Ovary (tissue), 3 donors: Measurements from ENCODE around the gene KIAA1217.

Experiments used
- EP300 ChIP-seq: sonication (generic); formaldehyde crosslinking; IDR thresholded peaks from one replicate; pipeline ENCODE4 v1.6.1; 2017; ENCODE audit warnings: antibody characterized with exemption
- POLR2A ChIP-seq: fragments of 450-650 bp; IDR thresholded peaks from one replicate; pipeline ENCODE4 v1.6.1; 2017; ENCODE audit warnings: antibody characterized with exemption, mild to moderate bottlenecking, moderate library complexity
- TF ChIP-seq, protein P1 (sequence below), 3 donors: fragments of 450-650 bp in 2 of 3; fragments of 200-600 bp in 1 of 3; IDR thresholded peaks; one replicate each; pipeline versions ENCODE4 v1.5.1 to v1.8.0; 2016 to 2022; ENCODE audit warnings: antibody characterized with exemption in 3 of 3, mild to moderate bottlenecking in 1 of 3
- donor health status: DM: no; HTN: no; CAD: no.

DNA sequence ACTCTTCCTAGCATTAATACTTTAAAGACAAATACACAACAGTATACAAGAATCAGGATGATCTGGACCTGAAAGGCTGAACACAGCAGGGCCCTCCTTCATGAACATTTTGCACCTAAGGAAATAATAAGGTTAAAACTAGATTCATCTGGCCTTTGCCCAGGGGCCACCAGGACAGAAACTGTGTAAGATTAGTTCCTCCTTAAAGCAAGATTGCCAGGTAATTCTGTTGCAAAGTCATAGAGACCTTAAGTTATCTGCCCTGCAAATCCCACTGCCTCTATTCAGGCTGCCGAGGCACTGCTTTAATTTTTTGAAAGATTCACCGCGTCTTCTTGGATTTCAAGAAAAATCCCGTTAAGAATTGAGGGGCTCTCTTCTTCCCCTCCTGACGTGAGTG, 1.6 kb upstream of the KIAA1217 start:
- TF ChIP-seq, protein P1, sequence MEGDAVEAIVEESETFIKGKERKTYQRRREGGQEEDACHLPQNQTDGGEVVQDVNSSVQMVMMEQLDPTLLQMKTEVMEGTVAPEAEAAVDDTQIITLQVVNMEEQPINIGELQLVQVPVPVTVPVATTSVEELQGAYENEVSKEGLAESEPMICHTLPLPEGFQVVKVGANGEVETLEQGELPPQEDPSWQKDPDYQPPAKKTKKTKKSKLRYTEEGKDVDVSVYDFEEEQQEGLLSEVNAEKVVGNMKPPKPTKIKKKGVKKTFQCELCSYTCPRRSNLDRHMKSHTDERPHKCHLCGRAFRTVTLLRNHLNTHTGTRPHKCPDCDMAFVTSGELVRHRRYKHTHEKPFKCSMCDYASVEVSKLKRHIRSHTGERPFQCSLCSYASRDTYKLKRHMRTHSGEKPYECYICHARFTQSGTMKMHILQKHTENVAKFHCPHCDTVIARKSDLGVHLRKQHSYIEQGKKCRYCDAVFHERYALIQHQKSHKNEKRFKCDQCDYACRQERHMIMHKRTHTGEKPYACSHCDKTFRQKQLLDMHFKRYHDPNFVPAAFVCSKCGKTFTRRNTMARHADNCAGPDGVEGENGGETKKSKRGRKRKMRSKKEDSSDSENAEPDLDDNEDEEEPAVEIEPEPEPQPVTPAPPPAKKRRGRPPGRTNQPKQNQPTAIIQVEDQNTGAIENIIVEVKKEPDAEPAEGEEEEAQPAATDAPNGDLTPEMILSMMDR (IDR thresholded peaks at IDR 0.05), result no peak
- no peak for TF ChIP-seq EP300
- TF ChIP-seq POLR2A, result no peak
